DOHH2 (cell line): ENCODE measurements around the gene CYP4F2.

Source experiments
- EZH2phosphoT487 ChIP-seq: fragments of 200-600 bp; sonication (generic); IDR thresholded peaks from 2 replicates; pipeline ENCODE4 v1.6.1; 2017; ENCODE audit warnings: borderline replicate concordance, mild to moderate bottlenecking, antibody characterized with exemption, low read length, moderate library complexity, mixed read lengths
- TF ChIP-seq, protein P1 (sequence below): fragments of 200-600 bp; sonication (generic); IDR thresholded peaks from one replicate; pipeline ENCODE4 v1.5.1; 2014; ENCODE audit warnings: antibody characterized with exemption, mild to moderate bottlenecking, low read depth, low read length; ENCODE audit not compliant: poor library complexity, severe bottlenecking

DNA sequence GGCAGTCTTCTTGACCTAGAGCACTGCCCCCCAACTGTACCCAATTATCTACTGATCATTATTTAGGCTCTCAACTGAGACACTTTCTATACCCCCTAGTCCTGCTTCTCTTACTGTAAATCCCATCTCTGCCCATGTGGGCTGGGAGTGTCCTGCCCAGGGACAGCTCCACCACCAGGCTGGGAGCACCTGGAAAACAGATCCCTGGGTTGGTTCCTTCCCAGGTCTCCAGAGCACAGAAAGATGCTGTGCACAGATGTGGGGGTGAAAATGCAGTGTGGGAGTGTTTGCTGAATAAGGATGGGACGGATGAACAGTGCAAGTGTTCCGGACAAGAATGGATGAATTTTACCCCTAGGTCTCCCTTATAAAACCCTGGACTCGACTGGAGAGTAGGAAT lies 12.7 kb downstream of the CYP4F2 start:
- TF ChIP-seq, protein P1, sequence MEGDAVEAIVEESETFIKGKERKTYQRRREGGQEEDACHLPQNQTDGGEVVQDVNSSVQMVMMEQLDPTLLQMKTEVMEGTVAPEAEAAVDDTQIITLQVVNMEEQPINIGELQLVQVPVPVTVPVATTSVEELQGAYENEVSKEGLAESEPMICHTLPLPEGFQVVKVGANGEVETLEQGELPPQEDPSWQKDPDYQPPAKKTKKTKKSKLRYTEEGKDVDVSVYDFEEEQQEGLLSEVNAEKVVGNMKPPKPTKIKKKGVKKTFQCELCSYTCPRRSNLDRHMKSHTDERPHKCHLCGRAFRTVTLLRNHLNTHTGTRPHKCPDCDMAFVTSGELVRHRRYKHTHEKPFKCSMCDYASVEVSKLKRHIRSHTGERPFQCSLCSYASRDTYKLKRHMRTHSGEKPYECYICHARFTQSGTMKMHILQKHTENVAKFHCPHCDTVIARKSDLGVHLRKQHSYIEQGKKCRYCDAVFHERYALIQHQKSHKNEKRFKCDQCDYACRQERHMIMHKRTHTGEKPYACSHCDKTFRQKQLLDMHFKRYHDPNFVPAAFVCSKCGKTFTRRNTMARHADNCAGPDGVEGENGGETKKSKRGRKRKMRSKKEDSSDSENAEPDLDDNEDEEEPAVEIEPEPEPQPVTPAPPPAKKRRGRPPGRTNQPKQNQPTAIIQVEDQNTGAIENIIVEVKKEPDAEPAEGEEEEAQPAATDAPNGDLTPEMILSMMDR: no peak
- no peak for TF ChIP-seq EZH2phosphoT487
